ENCODE measurements around the gene CDK10. TPM values are rescaled to one million over a fixed set of nuclear protein-coding genes. Genes with fewer than 3 reads are reported as not detected.

Gene CDK10
- total RNA-seq, 1 experiment from 2014 or later, result 52.6 TPM

GRCh38 chr16:89657442-89658220 is 28.9 kb upstream of the CDK10 start, which contains the start of the genes CHMP1A and SPATA33:
Gene CHMP1A, minus strand, starts transcription at chr16:89657708. Its CDS starts 120 bp downstream, at chr16:89657588.
Gene SPATA33, plus strand, starts transcription at chr16:89657836. Its CDS starts 76 bp downstream, at chr16:89657912.
- peak; percentile 28 for DNase-seq (ENCODE audit: low read depth, low spot score)
- peak within 1 kb of the TSS; percentile 93 for H3K27ac ChIP-seq (ENCODE audit: low read length)
- ChIA-PET POLR2A (interaction anchor here (0.6 to 0.9 kb wide), 2 partner anchors 9 to 57 kb away, joined by 9 to 11 read pairs; no protein-coding TSS in a partner anchor), CTCF (interaction anchor here (0.6 kb wide), 2 partner anchors 72 to 99 kb away, joined by 10 to 12 read pairs; no protein-coding TSS in a partner anchor)
- in situ Hi-C loops (cut with HindIII; ENCODE audit: low pct_unique_long_range_greater_than_20kb, low sequenced_read_pairs), result no loop called here
- H3K27me3 ChIP-seq (ENCODE audit: control insufficient read depth, insufficient read depth, low read length), result no peaks in the 10 kb centered on the region
- no TSS peak for BruUV-seq (replicated peaks)
- no peaks in the 10 kb centered on the region for H3K9me3 ChIP-seq (ENCODE audit: control insufficient read depth, insufficient read depth, low read depth, low read length)
- intact Hi-C loops (cut with micrococcal nuclease; ENCODE audit: unreplicated experiment), result no loop called here
- ATAC-seq, result peak; percentile 96
- peaks cover 18% of the 10 kb centered on the region for H3K36me3 ChIP-seq (ENCODE audit: control insufficient read depth, insufficient read depth, low read length)
- no peaks in the 10 kb centered on the region for H3K4me1 ChIP-seq (ENCODE audit: control insufficient read depth, insufficient read depth, low read length)
- TF ChIP-seq SIN3A (IDR thresholded peaks at IDR 0.05; ENCODE audit: borderline replicate concordance, insufficient read depth, low read depth, low read length) (peak; percentile 90; the same call in 1 of the 2 replicates), REST (IDR thresholded peaks at IDR 0.05; ENCODE audit: insufficient read depth in 1 of 2, low read depth in 2 of 2, low read length in 1 of 2) (no peak)
- peak within 1 kb of the TSS; percentile 92 to 96 for H3K4me3 ChIP-seq (ENCODE audit: low read depth in 2 of 2, low read length in 2 of 2)

DNA sequence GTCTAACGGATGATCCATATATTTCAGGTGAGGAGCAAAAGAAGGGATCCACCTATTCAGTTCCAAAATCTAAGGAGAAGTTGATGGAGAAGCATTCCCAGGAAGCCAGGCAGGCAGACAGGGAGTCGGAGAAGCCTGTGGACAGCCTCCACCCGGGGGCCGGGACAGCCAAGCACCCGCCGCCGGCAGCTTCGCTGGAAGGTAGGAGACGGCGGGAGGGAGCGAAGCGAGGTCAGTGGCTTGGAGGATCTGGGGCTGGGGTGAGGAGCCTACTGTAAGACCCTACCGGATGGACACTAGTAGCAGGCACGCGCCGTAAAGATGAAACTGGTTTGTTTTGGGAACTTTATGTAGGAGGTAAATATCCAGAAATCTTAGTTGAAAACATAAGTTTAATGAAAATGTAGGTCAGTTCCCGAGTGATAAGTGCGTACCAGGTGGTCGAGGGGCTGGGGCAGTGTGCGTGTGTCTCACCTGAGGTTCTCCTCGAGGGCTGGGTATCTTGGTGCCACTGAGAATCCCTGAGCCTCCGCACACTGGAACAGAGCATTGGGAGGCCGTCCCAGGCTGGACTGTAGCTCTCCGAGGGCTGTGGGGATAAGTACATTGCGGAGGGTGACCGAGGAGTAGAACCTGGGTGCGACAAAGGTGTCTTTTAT is 28.1 kb upstream of the CDK10 start:
- peak overlapping the region; percentile 92 to 96 for H3K4me3 ChIP-seq (ENCODE audit: low read depth in 2 of 2, low read length in 2 of 2)
- H3K9me3 ChIP-seq (ENCODE audit: control insufficient read depth, insufficient read depth, low read depth, low read length), result no peaks in the 10 kb centered on the region
- intact Hi-C loops (cut with micrococcal nuclease; ENCODE audit: unreplicated experiment) (no loop called here), in situ Hi-C loops (cut with HindIII; ENCODE audit: low pct_unique_long_range_greater_than_20kb, low sequenced_read_pairs) (no loop called here)
- peak overlapping the region; percentile 93 for H3K27ac ChIP-seq (ENCODE audit: low read length)
- TF ChIP-seq SIN3A (IDR thresholded peaks at IDR 0.05; ENCODE audit: borderline replicate concordance, insufficient read depth, low read depth, low read length) (no peak), TCF7L2 (IDR thresholded peaks at IDR 0.05; ENCODE audit: low read depth, low read length) (no peak), POLR2AphosphoS5 (IDR thresholded peaks at IDR 0.05; ENCODE audit: low read depth, low read length) (no peak), REST (IDR thresholded peaks at IDR 0.05; ENCODE audit: insufficient read depth in 1 of 2, low read depth in 2 of 2, low read length in 1 of 2) (no peak)
- TF ChIP-seq, protein P1, sequence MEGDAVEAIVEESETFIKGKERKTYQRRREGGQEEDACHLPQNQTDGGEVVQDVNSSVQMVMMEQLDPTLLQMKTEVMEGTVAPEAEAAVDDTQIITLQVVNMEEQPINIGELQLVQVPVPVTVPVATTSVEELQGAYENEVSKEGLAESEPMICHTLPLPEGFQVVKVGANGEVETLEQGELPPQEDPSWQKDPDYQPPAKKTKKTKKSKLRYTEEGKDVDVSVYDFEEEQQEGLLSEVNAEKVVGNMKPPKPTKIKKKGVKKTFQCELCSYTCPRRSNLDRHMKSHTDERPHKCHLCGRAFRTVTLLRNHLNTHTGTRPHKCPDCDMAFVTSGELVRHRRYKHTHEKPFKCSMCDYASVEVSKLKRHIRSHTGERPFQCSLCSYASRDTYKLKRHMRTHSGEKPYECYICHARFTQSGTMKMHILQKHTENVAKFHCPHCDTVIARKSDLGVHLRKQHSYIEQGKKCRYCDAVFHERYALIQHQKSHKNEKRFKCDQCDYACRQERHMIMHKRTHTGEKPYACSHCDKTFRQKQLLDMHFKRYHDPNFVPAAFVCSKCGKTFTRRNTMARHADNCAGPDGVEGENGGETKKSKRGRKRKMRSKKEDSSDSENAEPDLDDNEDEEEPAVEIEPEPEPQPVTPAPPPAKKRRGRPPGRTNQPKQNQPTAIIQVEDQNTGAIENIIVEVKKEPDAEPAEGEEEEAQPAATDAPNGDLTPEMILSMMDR (IDR thresholded peaks at IDR 0.05), result no peak
- POLR2A ChIA-PET, result no interaction called here
- H3K4me1 ChIP-seq (ENCODE audit: control insufficient read depth, insufficient read depth, low read length), result no peaks in the 10 kb centered on the region
- no TSS peak for BruUV-seq (replicated peaks)
- ATAC-seq (peak; percentile 42; the same call in 1 of the 2 replicates), DNase-seq (ENCODE audit: low read depth, low spot score) (no peak)
- H3K27me3 ChIP-seq (ENCODE audit: control insufficient read depth, insufficient read depth, low read length), result no peaks in the 10 kb centered on the region
- peaks cover 18% of the 10 kb centered on the region for H3K36me3 ChIP-seq (ENCODE audit: control insufficient read depth, insufficient read depth, low read length)
- CTCF ChIA-PET, result no interaction called here
